Measurements from ENCODE around the gene DGKQ. TPM values are rescaled to one million over a fixed set of nuclear protein-coding genes. Genes with fewer than 3 reads are reported as not detected.

The DGKQ gene
- total and polyA plus RNA-seq, 2 of the 8 experiments (the other 6 are each of a cell fraction or from before 2014, with no cell fraction given) = 7.3 to 9.7 TPM

DNA sequence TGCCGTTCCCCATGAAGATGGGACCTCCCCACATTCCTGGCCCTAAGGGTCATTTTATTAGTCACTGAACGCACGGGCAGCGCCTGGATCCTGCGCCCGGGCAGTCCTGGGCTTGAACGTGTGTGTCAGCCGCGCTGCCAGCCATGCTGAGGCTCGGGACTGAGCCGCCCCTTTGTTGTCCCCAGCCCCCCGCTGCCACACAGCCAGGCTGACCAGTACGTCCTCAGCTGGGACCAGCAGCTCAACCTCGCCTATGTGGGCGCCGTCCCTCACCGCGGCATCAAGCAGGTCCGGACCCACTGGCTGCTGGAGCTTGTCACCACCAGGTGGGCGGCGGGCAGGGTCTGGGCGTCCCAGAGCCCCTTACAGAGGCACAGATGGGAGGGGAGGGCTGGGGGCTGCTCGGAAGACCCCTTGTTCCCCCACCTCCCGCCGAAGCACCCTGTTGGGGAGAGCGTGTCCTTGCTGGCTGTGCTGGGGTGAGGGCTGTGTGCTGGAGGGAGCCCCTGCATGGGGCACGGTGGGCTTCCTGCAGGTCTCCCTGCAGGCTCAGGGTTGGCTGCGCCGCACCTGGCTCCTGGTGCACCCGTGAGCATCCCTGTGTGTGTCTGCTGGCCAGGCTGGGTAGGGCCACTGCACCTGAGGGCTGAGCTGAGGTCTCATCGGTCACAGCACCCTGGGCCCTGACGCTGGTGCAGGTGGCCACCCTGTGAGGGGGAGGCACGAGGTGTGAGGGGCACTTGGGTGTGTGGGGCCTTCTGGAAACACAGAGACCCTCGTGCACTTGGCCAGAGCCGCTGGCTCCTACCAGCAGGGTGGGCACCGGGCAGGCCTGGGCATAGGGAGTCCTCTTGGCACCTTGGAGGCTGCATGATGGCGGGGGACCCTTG is 14.5 kb upstream of the DGKQ start (continued):
- TF ChIP-seq POLR2AphosphoS5 (IDR thresholded peaks at IDR 0.05; ENCODE audit: low read depth, low read length) = no peak
- no peak for TF ChIP-seq FOSL1 (IDR thresholded peaks at IDR 0.05; ENCODE audit: insufficient read depth, low read depth, low read length)
- no peak for TF ChIP-seq CBX5 (IDR thresholded peaks at IDR 0.05; ENCODE audit: low read depth, low read length)

All from H1 (cell line).